ENCODE results near the gene DNM3. TPM values are rescaled to one million over a fixed set of nuclear protein-coding genes. Genes with fewer than 3 reads are reported as not detected.
A peak's percentile ranks its signal among the peaks of the same experiment; 100 is the strongest.
"Not testable (repeated sequence)": the region's sequence is repeated elsewhere in the genome, so short reads cannot be mapped to it uniquely, and the experiment has no call there.

DNM3 gene
- 1 to 10 TPM; 1.7 to 2.2 TPM for total RNA-seq

DNA sequence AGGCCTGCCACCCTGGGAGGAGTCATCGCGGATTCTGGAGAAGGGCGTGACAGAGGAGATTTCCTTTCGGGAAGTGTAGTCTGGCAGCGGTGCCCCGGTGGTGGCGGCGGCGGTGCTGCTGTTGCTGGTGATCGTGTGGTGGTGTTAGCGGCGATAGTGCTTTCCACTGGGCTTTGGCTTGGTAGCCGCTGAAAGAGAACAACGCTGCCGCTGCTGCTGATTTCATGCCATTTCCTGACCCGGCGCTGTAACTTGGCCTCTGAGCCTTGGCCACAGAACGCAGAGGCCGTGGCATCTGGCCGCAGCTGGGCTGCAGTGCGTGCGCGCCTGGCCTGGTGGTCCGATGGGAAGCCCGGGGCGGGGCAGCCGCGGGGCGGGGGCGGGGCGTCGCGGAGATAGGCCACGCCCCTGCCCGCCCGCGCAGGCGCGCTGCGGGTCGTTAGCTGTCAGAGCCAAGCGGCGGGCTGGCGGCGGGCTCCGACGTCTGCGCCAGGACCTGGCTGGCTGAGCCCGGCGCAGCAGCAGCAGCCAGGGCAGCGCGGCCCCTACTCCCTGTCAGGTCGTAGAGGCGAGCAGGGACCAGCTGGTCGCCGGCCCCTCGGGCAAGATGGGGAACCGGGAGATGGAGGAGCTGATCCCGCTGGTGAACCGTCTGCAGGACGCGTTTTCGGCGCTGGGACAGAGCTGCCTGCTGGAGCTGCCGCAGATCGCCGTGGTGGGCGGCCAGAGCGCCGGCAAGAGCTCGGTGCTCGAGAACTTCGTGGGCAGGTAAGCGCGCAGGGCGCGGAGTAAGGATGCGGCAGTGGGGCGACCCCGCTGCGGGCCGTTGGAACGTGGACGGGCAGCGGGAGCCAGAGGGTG, at the start of gene DNM3:
TSS of gene DNM3 (plus strand) at position 449 of the 861 bp plus-strand sequence. CDS start at position 608, 159 bp downstream.
- Mint-ChIP-seq H3K9me3 (ENCODE audit: low read depth) (no peaks in the 10 kb centered on the region), H3K4me1 (peaks cover 15% of the 10 kb centered on the region), H3K27me3 (peaks cover 26% of the 10 kb centered on the region), H3K36me3 (no peaks in the 10 kb centered on the region), H3K27ac (peak within 1 kb of the TSS; percentile 42), H3K4me3 (peak within 1 kb of the TSS; percentile 78)
- peak; percentile 96 for ATAC-seq
- DNase-seq = peak; percentile 78
- CTCF ChIA-PET = interaction anchor here (1.0 to 1.4 kb wide), 3 partner anchors 41 to 197 kb away, joined by 3 to 6 read pairs (median 4); no protein-coding TSS in a partner anchor

DNA sequence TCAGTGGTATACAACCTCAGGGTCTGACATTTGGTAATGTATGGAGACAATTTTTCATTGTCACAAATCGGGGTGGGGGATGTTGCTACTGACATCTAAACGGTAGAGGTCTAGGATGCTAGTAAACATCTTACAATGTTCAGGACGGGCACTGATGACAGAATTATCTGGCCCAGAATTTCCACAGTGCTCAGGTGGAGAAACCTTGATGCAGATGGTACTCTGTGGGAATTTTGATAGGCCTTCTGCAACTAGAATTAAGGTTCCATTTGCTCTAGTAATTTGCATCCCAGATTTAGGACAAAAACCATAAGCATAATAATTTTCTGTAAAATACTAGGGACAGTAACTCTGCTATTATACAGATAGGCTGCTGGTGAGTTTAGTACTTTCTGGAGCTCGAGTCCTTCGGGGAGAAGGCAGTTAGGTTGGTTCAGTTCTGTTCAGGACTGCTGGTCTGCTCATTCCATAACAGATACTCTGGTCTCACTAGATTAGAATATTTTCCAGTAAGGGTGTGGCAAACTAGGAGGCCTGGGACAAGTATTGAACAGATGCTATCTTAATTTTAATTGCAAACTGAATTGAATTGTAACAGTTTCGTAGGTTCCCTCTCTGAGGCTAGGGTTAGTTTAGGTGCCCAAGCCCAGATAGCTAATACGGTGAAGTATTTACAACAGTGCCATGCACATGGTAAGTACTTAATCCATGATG, 48.5 kb upstream of the DNM3 start:
- no peak for ATAC-seq
- peaks cover 37% of the 10 kb centered on the region for H3K4me1 Mint-ChIP-seq
- no peak overlapping the region for H3K4me3 Mint-ChIP-seq
- H3K36me3 Mint-ChIP-seq = peaks cover 76% of the 10 kb centered on the region
- H3K27me3 Mint-ChIP-seq = no peaks in the 10 kb centered on the region
- H3K9me3 Mint-ChIP-seq (ENCODE audit: low read depth) = no peaks in the 10 kb centered on the region
- no peak overlapping the region for H3K27ac Mint-ChIP-seq
- no peak for DNase-seq
- CTCF ChIA-PET = no interaction called here

DNA sequence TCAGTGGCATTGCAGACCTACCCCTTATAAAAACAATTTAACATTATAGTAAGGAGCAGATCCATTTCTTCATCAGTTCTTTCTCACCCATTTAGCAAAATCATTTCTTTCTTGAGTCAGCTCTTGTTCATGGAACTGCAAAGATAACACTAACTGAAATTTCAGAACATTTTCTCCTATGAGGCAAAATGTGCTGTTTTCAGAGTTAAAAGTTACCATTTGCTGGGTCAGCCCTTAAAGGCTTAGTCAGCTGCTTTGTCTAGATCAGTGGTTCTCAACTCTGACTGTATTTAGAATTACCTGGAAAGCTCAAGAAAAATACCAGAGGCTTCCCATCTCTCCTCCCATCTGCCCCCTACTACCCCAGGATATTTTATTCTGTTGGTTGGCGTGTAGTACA, 47.7 kb upstream of the DNM3 start:
- Mint-ChIP-seq H3K9me3 (ENCODE audit: low read depth) (no peaks in the 10 kb centered on the region), H3K27me3 (no peaks in the 10 kb centered on the region), H3K27ac (peak overlapping the region; percentile 82), H3K4me1 (peaks cover 32% of the 10 kb centered on the region), H3K36me3 (peaks cover 73% of the 10 kb centered on the region), H3K4me3 (no peak overlapping the region)
- ATAC-seq (no peak), DNase-seq (no peak)
- CTCF ChIA-PET = no interaction called here

DNA sequence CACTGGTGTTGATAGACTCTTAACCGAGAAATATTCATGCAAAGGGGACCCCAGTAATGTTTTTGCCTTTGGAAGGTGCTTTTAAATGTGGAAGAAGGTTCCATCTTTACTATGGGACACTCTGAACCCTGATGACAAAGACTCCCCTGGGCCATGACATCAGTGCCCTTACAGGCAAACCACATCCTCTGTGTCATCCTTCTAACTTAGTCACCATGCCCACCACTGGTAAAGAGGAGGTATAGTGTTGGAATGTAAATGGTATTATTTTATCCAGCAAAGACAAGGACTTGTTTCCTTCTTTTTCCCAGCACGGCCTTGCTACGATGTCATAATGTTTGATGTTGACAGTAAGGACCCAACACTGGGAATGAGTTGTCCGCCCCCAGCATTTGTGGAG, 47.2 kb upstream of the DNM3 start:
- Mint-ChIP-seq H3K36me3 (peaks cover 70% of the 10 kb centered on the region), H3K4me3 (no peak overlapping the region), H3K4me1 (peaks cover 28% of the 10 kb centered on the region), H3K27me3 (no peaks in the 10 kb centered on the region), H3K27ac (peak overlapping the region; percentile 82), H3K9me3 (ENCODE audit: low read depth) (no peaks in the 10 kb centered on the region)
- DNase-seq (peak; percentile 81), ATAC-seq (peak; percentile 100)
- CTCF ChIA-PET = no interaction called here

DNA sequence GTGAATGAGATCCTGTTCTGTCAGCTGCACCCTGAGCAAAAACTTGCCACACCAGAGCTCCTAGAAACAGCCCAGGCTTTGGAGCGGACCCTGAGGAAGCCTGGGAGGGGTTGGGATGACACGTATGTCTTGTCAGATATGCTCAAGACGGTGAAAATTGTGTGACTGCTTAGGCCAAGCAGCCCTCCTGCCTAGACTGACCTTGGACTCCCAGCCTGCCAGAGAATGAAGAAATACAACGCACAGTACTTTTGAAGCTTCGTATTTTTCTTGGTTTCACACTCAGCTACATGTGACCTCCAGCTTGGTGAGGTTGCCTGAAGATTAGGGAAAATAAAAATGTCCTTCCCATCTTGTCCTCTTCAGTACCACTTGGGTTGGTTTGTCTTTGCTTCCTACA, 44.7 kb upstream of the DNM3 start:
- H3K9me3 Mint-ChIP-seq (ENCODE audit: low read depth) = no peaks in the 10 kb centered on the region
- DNase-seq (no peak), ATAC-seq (no peak)
- H3K4me1 Mint-ChIP-seq = peaks cover 27% of the 10 kb centered on the region
- H3K27ac Mint-ChIP-seq = no peak overlapping the region
- H3K27me3 Mint-ChIP-seq = no peaks in the 10 kb centered on the region
- H3K36me3 Mint-ChIP-seq = peaks cover 56% of the 10 kb centered on the region
- no peak overlapping the region for H3K4me3 Mint-ChIP-seq
- CTCF ChIA-PET = interaction anchor here (0.6 kb wide), 1 partner anchor 189 kb away, joined by 3 read pairs; no protein-coding TSS in a partner anchor

DNA sequence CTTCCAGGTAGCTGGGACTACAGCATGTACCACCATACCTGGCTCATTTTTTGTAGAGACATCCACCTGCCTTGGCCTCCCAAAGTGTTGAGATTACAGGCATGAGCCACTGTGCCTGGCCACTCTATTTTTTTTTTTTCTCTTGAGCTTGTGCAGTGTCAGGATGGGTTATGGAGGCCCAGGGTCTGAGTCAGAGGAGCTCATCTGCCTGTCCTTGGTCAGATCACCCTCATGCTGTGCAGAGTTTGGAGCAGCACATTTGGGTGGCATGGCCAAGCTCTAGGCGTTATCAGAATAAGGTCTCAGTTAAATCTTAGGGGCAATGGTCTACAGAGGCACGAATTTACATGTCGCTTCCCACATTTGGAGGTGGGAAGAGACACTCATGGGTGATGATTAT, 43.0 kb upstream of the DNM3 start:
- H3K4me1 Mint-ChIP-seq = peaks cover 18% of the 10 kb centered on the region
- ATAC-seq = no peak
- no peak overlapping the region for H3K4me3 Mint-ChIP-seq
- H3K36me3 Mint-ChIP-seq = peaks cover 42% of the 10 kb centered on the region
- H3K27me3 Mint-ChIP-seq = no peaks in the 10 kb centered on the region
- DNase-seq = no peak
- CTCF ChIA-PET = interaction anchor here (0.9 to 6.9 kb wide), 3 partner anchors 17 to 190 kb away, joined by 3 to 94 read pairs (median 4); partner anchors contain the start of gene METTL13
- peak overlapping the region; percentile 6 for H3K27ac Mint-ChIP-seq
- no peaks in the 10 kb centered on the region for H3K9me3 Mint-ChIP-seq (ENCODE audit: low read depth)

DNA sequence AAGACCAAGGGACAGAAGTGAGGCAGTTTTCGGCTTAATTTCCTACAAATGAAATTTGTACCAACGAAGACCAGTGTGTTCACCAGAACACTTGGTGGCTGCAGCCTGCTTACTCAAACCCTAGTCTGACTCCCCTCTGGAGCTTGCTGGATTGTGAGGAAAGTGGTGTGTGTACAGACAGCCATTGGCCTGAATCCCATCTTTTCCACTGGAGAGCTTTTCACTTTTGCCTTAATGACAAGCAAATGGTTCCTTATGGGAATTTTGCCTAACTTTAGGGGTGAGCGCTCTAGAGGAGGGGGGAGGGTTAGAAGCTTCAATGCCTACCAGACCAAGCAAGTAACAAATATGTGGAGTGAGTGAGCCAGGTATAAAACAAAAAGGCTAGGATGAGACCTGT, 42.5 kb upstream of the DNM3 start:
- Mint-ChIP-seq H3K4me3 (no peak overlapping the region), H3K9me3 (ENCODE audit: low read depth) (no peaks in the 10 kb centered on the region), H3K27ac (peak overlapping the region; percentile 6), H3K36me3 (peaks cover 40% of the 10 kb centered on the region), H3K4me1 (peaks cover 13% of the 10 kb centered on the region), H3K27me3 (no peaks in the 10 kb centered on the region)
- ATAC-seq (no peak), DNase-seq (no peak)
- CTCF ChIA-PET = interaction anchor here (0.8 to 6.9 kb wide), 5 partner anchors 17 to 190 kb away, joined by 3 to 94 read pairs (median 4); partner anchors contain the start of gene METTL13

DNA sequence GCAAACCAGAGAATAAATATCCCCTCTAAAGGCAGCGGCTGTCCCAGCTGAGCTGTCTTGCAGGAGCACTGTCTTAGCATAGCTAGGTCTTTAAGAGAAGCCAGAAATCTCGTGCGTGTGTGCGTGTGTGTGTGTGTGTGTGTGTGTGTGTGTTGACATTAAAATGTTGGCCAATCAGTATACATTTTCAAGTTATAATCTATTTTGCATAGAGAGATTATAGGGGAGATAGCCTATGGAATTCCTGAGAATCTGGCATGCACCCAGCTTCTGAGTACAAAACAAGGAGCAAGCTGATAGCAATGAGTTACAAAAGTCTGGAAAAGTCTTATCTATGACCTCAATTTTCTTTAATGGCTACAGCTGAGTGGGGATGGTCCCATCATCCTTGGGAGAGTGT, 42.1 kb upstream of the DNM3 start:
- Mint-ChIP-seq H3K27ac (no peak overlapping the region), H3K27me3 (no peaks in the 10 kb centered on the region), H3K9me3 (ENCODE audit: low read depth) (no peaks in the 10 kb centered on the region), H3K36me3 (peaks cover 36% of the 10 kb centered on the region), H3K4me3 (no peak overlapping the region), H3K4me1 (peaks cover 9% of the 10 kb centered on the region)
- no peak for DNase-seq
- no peak for ATAC-seq
- CTCF ChIA-PET = interaction anchor here (0.8 to 6.9 kb wide), 6 partner anchors 18 to 189 kb away, joined by 3 to 94 read pairs (median 8); partner anchors contain the start of gene METTL13

DNA sequence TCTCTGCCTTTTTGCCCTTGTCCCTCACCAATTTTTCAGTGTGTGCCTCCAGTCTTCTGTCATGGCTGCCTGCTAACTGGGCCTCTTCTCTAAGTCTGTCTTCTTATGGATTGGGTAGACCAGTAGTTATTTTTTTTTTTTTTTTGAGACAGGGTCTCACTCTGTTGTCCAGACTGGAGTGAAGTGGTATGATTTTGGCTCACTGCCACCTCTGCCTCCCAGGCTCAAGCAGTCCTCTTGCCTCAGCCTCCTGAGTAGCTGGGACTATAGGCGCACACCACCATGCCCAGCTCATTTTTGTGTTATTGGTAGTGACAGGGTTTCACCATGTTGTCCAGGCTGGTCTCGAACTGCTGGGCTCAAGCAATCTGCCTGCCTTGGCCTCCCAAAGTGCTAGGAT, 41.6 kb upstream of the DNM3 start:
- not testable (repeated sequence) for H3K4me1 Mint-ChIP-seq; DNase-seq; H3K27me3 Mint-ChIP-seq; H3K4me3 Mint-ChIP-seq; ATAC-seq; H3K9me3 Mint-ChIP-seq (ENCODE audit: low read depth); H3K27ac Mint-ChIP-seq
- CTCF ChIA-PET = interaction anchor here (1.4 to 6.9 kb wide), 8 partner anchors 10 to 197 kb away, joined by 3 to 94 read pairs (median 6); partner anchors contain the start of genes METTL13 and VAMP4
- peaks cover 31% of the 10 kb centered on the region for H3K36me3 Mint-ChIP-seq

DNA sequence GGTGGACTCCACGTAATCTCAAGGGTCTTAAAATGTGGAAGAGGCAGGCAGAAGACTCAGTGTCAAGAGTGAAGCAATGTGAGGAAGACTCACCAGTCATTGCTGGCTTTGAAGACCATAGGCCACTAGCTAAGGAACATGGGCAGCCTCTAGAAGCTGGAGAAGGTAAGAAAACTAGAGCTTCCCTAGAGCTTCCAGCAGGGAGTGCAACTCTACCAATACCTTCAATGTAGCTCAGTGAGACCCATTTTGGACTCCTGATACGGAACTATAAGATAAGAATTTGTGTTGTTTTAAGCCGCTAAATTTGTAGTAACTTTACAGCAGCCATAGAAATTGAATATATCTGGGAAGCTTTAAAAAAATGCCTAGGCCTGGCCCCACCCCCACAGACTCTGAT, 41.0 kb upstream of the DNM3 start:
- CTCF ChIA-PET = interaction anchor here (0.7 to 6.9 kb wide), 16 partner anchors 9 to 206 kb away, joined by 3 to 94 read pairs (median 4); partner anchors contain the start of genes DNM3, METTL13 and VAMP4
- Mint-ChIP-seq H3K36me3 (peaks cover 26% of the 10 kb centered on the region), H3K4me1 (peaks cover 2% of the 10 kb centered on the region), H3K27ac (no peak overlapping the region), H3K27me3 (no peaks in the 10 kb centered on the region), H3K9me3 (ENCODE audit: low read depth) (no peaks in the 10 kb centered on the region), H3K4me3 (no peak overlapping the region)
- ATAC-seq = no peak
- no peak for DNase-seq

DNA sequence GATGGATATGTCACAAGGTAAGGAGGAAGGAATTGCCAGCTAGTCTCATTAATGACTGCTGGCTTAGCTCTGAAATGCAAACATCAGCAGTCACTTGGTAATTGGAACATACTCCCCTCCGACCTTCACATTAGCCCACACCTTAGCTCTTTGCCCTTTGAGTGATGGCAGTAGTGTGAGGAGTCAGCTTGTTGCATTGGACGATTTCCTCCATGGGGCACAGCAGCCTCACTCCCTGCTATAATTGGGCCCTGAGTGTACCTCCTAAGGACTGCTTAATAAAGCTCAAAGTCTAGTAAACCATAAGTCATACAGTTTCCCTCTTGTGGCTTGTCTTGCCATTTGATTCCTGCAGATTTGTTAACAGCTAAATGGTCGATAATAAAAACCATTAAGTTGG, 40.4 kb upstream of the DNM3 start:
- Mint-ChIP-seq H3K36me3 (peaks cover 23% of the 10 kb centered on the region), H3K9me3 (ENCODE audit: low read depth) (no peaks in the 10 kb centered on the region), H3K4me1 (peaks cover 7% of the 10 kb centered on the region), H3K27ac (no peak overlapping the region), H3K4me3 (no peak overlapping the region), H3K27me3 (no peaks in the 10 kb centered on the region)
- DNase-seq (no peak), ATAC-seq (no peak)
- CTCF ChIA-PET = interaction anchor here (0.7 to 6.9 kb wide), 17 partner anchors 8 to 205 kb away, joined by 3 to 94 read pairs (median 4); partner anchors contain the start of genes DNM3, METTL13 and VAMP4

DNA sequence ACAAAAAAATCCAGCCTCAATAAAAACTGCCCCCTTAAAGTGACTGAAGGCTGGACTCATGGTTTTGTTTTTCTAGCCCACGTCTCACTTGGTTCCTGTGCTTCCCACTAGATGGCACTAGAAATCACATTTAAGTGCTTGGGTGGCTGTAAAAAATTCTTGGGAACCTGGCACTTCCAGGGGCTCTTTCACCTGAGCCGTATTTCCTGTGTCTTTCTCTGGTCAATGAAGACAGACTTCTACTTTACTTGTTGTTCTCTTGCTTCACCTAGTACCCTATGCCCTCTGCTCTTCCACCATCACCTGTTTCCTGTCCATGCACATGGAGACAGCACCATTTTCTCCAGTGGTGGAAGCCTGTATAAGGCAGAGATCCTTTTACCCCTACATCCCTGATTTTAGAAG, 39.8 kb upstream of the DNM3 start:
- Mint-ChIP-seq H3K9me3 (ENCODE audit: low read depth) (no peaks in the 10 kb centered on the region), H3K27me3 (no peaks in the 10 kb centered on the region), H3K36me3 (peaks cover 17% of the 10 kb centered on the region), H3K27ac (peak overlapping the region; percentile 7), H3K4me1 (peaks cover 10% of the 10 kb centered on the region), H3K4me3 (no peak overlapping the region)
- ATAC-seq (no peak), DNase-seq (no peak)
- CTCF ChIA-PET = interaction anchor here (0.8 to 6.9 kb wide), 13 partner anchors 8 to 598 kb away, joined by 3 to 94 read pairs (median 5); partner anchors contain the start of genes METTL13 and VAMP4

DNA sequence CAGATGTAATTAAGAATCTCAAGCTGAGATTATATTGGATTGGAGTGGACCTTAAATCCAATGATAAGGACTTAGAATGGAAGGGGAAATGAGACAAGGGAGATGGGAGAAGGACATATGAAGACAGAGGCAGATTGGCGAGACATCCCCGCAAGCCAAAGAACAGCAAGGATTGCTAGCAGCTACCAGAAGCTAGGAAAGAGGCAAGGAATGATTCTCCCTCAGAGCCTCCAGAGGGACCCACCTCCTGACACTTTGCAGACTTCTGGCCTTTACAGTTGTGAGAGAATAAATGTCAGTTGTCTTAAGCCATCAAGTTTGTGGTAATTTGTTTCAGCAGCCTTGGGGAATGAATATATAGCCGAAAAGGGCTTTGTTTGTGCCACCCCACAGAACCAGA, 39.1 kb upstream of the DNM3 start:
- Mint-ChIP-seq H3K27me3 (no peaks in the 10 kb centered on the region), H3K4me3 (no peak overlapping the region), H3K9me3 (ENCODE audit: low read depth) (no peaks in the 10 kb centered on the region), H3K36me3 (peaks cover 11% of the 10 kb centered on the region), H3K27ac (no peak overlapping the region), H3K4me1 (peaks cover 11% of the 10 kb centered on the region)
- CTCF ChIA-PET = interaction anchor here (0.8 to 6.9 kb wide), 11 partner anchors 9 to 597 kb away, joined by 3 to 94 read pairs (median 5); partner anchors contain the start of gene METTL13
- DNase-seq (no peak), ATAC-seq (no peak)

Measured in activated CD8-positive, alpha-beta memory T cell treated with anti-CD3 and anti-CD28 coated beads, Interleukin-2, amount 10 ng/mL, durations not matched to agents 7 days and 5 days (primary cell).